Endothelial cell of umbilical vein (primary cell): Measurements from ENCODE around the gene TMEM131. TPM values are rescaled to one million over a fixed set of nuclear protein-coding genes. Genes with fewer than 3 reads are reported as not detected.

ENCODE experiments used
- BruUV-seq: library from RNA; stranded (reverse); fragments of 400-500 nt; replicated peaks from 2 replicates; lab custom pipeline; 2021; lab: Mats Ljungman, UMichigan
- CTCF ChIA-PET: fragments of 300-600, 350-600 bp; sonication (Branson Sonifier 250); formaldehyde crosslinking; loops from one replicate; lab custom pipeline; 2021; ENCODE audit warnings: antibody characterized with exemption, inconsistent platforms; lab: Charles Lee
- POLR2A ChIA-PET: fragments of 300-600, 350-600 bp; sonication (Branson Sonifier 250); formaldehyde crosslinking; loops from one replicate; lab custom pipeline; 2021; ENCODE audit warnings: antibody characterized with exemption, inconsistent platforms; lab: Charles Lee
- DNase-seq: peaks from one replicate; pipeline ENCODE4 v3.0.0-alpha.2; 2011; ENCODE audit warnings: low read depth, low spot score
- FAIRE-seq: peaks from 2 replicates; lab custom pipeline; 2011; peaks lifted over from hg19 to GRCh38; lab: Jason Lieb, UNC
- H2AFZ ChIP-seq: 2 replicates; pipeline ENCODE4 v1.6.0; 2012; ENCODE audit warnings: low read depth, low read length, control low read depth, inconsistent platforms
- H3K27ac ChIP-seq: 2 replicates; pipeline ENCODE4 v1.5.1; 2011; ENCODE audit warnings: low read depth, mild to moderate bottlenecking, control low read depth, low read length, moderate library complexity; ENCODE audit not compliant: insufficient read depth
- H3K27me3 ChIP-seq, 2 experiments: 2 replicates each; pipeline versions ENCODE4 v1.6.0 to v1.6.1; 2011; ENCODE audit warnings: low read length in 2 of 2, mixed read lengths in 1 of 2; ENCODE audit not compliant: control insufficient read depth in 2 of 2, insufficient read depth in 2 of 2
- H3K36me3 ChIP-seq, 2 experiments: 2 replicates in 1 of 2; 3 replicates in 1 of 2; pipeline ENCODE4 v1.5.1; 2011; ENCODE audit warnings: low read length in 2 of 2, mild to moderate bottlenecking in 1 of 2, moderate library complexity in 1 of 2; ENCODE audit not compliant: control insufficient read depth in 2 of 2, insufficient read depth in 2 of 2; ENCODE audit errors: extremely low read depth in 1 of 2
- H3K4me1 ChIP-seq: 3 replicates; pipeline ENCODE4 v1.5.1; 2011; ENCODE audit warnings: mild to moderate bottlenecking, low read length; ENCODE audit not compliant: control insufficient read depth, insufficient read depth; ENCODE audit errors: extremely low read depth
- H3K4me2 ChIP-seq: 2 replicates; pipeline ENCODE4 v1.6.1; 2011; ENCODE audit warnings: low read length, control low read depth, mixed read lengths; ENCODE audit not compliant: insufficient read depth
- H3K4me3 ChIP-seq, 3 experiments: fragments of 200-600 bp in 1 of 3; sonication (generic), shearing (Covaris generic) in 1 of 3; replicated peaks in 1 of 3; 2 replicates each; pipeline ENCODE4 v1.5.1; 2011 to 2016; ENCODE audit warnings: control low read depth in 3 of 3, low read length in 3 of 3, mild to moderate bottlenecking in 2 of 3, inconsistent platforms in 1 of 3, low read depth in 1 of 3, moderate library complexity in 1 of 3; ENCODE audit not compliant: insufficient read depth in 1 of 3
- H3K79me2 ChIP-seq: 2 replicates; pipeline ENCODE4 v1.6.0; 2012; ENCODE audit warnings: low read length, inconsistent platforms; ENCODE audit not compliant: control insufficient read depth, insufficient read depth
- H3K9ac ChIP-seq: replicated peaks from 2 replicates; pipeline ENCODE3; 2011; ENCODE audit warnings: low read length, control low read depth; ENCODE audit not compliant: insufficient read depth; ENCODE audit errors: extremely low read depth
- H3K9me1 ChIP-seq: replicated peaks from 3 replicates; pipeline ENCODE4 v1.6.0; 2011; ENCODE audit warnings: mild to moderate bottlenecking, low read length; ENCODE audit not compliant: control insufficient read depth, insufficient read depth; ENCODE audit errors: extremely low read depth
- H3K9me3 ChIP-seq: replicated peaks from 2 replicates; pipeline ENCODE4 v1.5.1; 2012; ENCODE audit warnings: low read length, inconsistent platforms; ENCODE audit not compliant: control insufficient read depth, insufficient read depth
- H4K20me1 ChIP-seq: replicated peaks from 2 replicates; pipeline ENCODE3; 2011; ENCODE audit warnings: mild to moderate bottlenecking, low read length; ENCODE audit not compliant: control insufficient read depth, insufficient read depth; ENCODE audit errors: extremely low read depth
- EZH2 ChIP-seq: IDR thresholded peaks from 2 replicates; pipeline ENCODE4 v1.6.1; 2012; ENCODE audit warnings: borderline replicate concordance, low read depth, mild to moderate bottlenecking, moderate library complexity, low read length, inconsistent platforms; ENCODE audit not compliant: severe bottlenecking
- FOS ChIP-seq: IDR thresholded peaks from 2 replicates; pipeline ENCODE4 v1.6.1; 2011; ENCODE audit warnings: mild to moderate bottlenecking, low read length, moderate library complexity, borderline replicate concordance; ENCODE audit not compliant: insufficient read depth
- GATA2 ChIP-seq: IDR thresholded peaks from 2 replicates; pipeline ENCODE4 v1.7.0; 2011; ENCODE audit warnings: low read depth, mild to moderate bottlenecking, moderate library complexity, mixed read lengths, low read length; ENCODE audit not compliant: insufficient read length, insufficient read depth
- JUN ChIP-seq: IDR thresholded peaks from 2 replicates; pipeline ENCODE4 v1.6.1; 2011; ENCODE audit warnings: borderline replicate concordance, low read depth; ENCODE audit not compliant: insufficient read length, insufficient read depth
- MYC ChIP-seq: IDR thresholded peaks from one replicate; pipeline ENCODE4 v1.6.1; 2011; ENCODE audit warnings: mild to moderate bottlenecking, low read depth, low read length
- POLR2A ChIP-seq: IDR thresholded peaks from 2 replicates; pipeline ENCODE4 v1.6.1; 2012; ENCODE audit warnings: low read depth, mild to moderate bottlenecking, control low read depth, low read length
- POLR2AphosphoS5 ChIP-seq: IDR thresholded peaks from 2 replicates; pipeline ENCODE4 v1.6.1; 2012; ENCODE audit warnings: low read depth, mild to moderate bottlenecking, control low read depth, low read length, moderate library complexity; ENCODE audit not compliant: insufficient read depth
- dilution Hi-C: fragments of 300-500 bp; cut with MboI; formaldehyde crosslinking; loops from one replicate; pipeline ENCODE4 v1.15.0; 2019; ENCODE audit warnings: low sequenced_read_pairs; ENCODE audit not compliant: extremely low pct_ligation_motif_present
- intact Hi-C: fragments of 100-400 bp; cut with micrococcal nuclease; formaldehyde crosslinking; loops from one replicate; pipeline ENCODE4 v1.10.0; 2022
- polyA plus RNA-seq, 4 experiments: library from polyadenylated mRNA; depleted of rRNA in 3 of 4; stranded (reverse) in 3 of 4; unstranded in 1 of 4; fragments of >200 nt; gene quantifications; 2 replicates each; pipeline versions ENCODE4 v1.2.1 to v1.2.3, GENCODE V29; 2011 to 2012; ENCODE audit warnings: missing spikeins in 1 of 4
- total RNA-seq: library from RNA; stranded (reverse); gene quantifications from 2 replicates; pipeline ENCODE4 v1.2.3, GENCODE V29; 2021
- TF ChIP-seq, protein P1 (sequence below), 2 donors: IDR thresholded peaks; 1 replicate in 1 of 2; 2 replicates in 1 of 2; pipeline ENCODE4 v1.5.1; 2011; ENCODE audit warnings: low read length in 2 of 2, mild to moderate bottlenecking in 2 of 2, moderate library complexity in 2 of 2, control low read depth in 1 of 2, inconsistent platforms in 1 of 2, low read depth in 1 of 2; ENCODE audit not compliant: insufficient read depth in 1 of 2; ENCODE audit errors: extremely low read depth in 1 of 2
- TF ChIP-seq, protein P2 (sequence below): IDR thresholded peaks from 2 replicates; pipeline ENCODE4 v1.6.1; 2011; ENCODE audit not compliant: insufficient read depth, insufficient read length

The TMEM131 gene
- total and polyA plus RNA-seq, 2 donors (not counting 3 experiments of a cell fraction or from before 2014, with no cell fraction given), result 12.2 to 28.6 TPM

DNA sequence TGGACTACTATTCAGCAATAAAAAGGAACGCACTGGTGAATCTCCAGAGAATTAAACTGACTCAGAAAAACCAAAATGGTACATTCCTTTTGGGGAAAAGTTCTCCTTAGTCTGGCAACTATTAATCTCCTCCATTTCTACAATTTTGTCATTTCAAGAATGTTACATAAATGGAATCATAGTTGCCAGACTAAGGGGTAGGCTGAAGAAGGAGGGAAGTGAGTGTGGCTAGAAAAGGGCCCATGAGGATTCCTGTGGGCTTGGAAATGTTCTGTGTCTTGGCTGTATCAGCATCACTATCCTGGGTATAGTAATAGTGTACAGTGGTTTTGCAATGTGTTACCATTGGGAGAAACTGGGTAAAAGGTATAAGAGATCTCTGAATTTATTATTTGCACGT is 209.9 kb downstream of the TMEM131 start:
- Histone ChIP-seq H3K36me3 (no peaks in the 10 kb centered on the region), H3K9ac (no peak overlapping the region), H3K4me3 (no peak overlapping the region), H2AFZ (no peak overlapping the region), H3K9me1 (no peaks in the 10 kb centered on the region), H3K4me1 (no peaks in the 10 kb centered on the region), H3K9me3 (no peaks in the 10 kb centered on the region), H3K27ac (no peak overlapping the region), H3K27me3 (no peaks in the 10 kb centered on the region), H4K20me1 (no peaks in the 10 kb centered on the region), H3K79me2 (no peaks in the 10 kb centered on the region), H3K4me2 (no peak overlapping the region)
- dilution Hi-C loops (no loop called here), intact Hi-C loops (no loop called here)
- BruUV-seq, result no TSS peak
- DNase-seq (no peak), FAIRE-seq (no peak)
- no peak for TF ChIP-seq POLR2A
- no peak for TF ChIP-seq EZH2
- TF ChIP-seq, protein P1, sequence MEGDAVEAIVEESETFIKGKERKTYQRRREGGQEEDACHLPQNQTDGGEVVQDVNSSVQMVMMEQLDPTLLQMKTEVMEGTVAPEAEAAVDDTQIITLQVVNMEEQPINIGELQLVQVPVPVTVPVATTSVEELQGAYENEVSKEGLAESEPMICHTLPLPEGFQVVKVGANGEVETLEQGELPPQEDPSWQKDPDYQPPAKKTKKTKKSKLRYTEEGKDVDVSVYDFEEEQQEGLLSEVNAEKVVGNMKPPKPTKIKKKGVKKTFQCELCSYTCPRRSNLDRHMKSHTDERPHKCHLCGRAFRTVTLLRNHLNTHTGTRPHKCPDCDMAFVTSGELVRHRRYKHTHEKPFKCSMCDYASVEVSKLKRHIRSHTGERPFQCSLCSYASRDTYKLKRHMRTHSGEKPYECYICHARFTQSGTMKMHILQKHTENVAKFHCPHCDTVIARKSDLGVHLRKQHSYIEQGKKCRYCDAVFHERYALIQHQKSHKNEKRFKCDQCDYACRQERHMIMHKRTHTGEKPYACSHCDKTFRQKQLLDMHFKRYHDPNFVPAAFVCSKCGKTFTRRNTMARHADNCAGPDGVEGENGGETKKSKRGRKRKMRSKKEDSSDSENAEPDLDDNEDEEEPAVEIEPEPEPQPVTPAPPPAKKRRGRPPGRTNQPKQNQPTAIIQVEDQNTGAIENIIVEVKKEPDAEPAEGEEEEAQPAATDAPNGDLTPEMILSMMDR (IDR thresholded peaks at IDR 0.05; ENCODE audit: extremely low read depth in 1 of 2, insufficient read depth in 1 of 2, low read depth in 1 of 2, low read length in 2 of 2), result no peak
- no peak for TF ChIP-seq POLR2AphosphoS5
- TF ChIP-seq GATA2, result no peak
- TF ChIP-seq MYC, result no peak
- TF ChIP-seq, protein P2, sequence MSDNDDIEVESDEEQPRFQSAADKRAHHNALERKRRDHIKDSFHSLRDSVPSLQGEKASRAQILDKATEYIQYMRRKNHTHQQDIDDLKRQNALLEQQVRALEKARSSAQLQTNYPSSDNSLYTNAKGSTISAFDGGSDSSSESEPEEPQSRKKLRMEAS, result no peak
- no peak for TF ChIP-seq FOS
- TF ChIP-seq JUN, result no peak
- POLR2A ChIA-PET, result interaction anchor here (0.6 kb wide), 1 partner anchor 14 kb away, joined by 6 read pairs; no protein-coding TSS in a partner anchor
- CTCF ChIA-PET, result interaction anchor here (1.2 kb wide), 1 partner anchor 12 kb away, joined by 5 read pairs; no protein-coding TSS in a partner anchor
